ENCODE measurements around the gene CCDC122. TPM values are rescaled to one million over a fixed set of nuclear protein-coding genes. Genes with fewer than 3 reads are reported as not detected.
"Not testable (repeated sequence)": the region's sequence is repeated elsewhere in the genome, so short reads cannot be mapped to it uniquely, and the experiment has no call there.

Gene CCDC122
- total RNA-seq, 1 donor from 2014 or later: 4.8 TPM

DNA sequence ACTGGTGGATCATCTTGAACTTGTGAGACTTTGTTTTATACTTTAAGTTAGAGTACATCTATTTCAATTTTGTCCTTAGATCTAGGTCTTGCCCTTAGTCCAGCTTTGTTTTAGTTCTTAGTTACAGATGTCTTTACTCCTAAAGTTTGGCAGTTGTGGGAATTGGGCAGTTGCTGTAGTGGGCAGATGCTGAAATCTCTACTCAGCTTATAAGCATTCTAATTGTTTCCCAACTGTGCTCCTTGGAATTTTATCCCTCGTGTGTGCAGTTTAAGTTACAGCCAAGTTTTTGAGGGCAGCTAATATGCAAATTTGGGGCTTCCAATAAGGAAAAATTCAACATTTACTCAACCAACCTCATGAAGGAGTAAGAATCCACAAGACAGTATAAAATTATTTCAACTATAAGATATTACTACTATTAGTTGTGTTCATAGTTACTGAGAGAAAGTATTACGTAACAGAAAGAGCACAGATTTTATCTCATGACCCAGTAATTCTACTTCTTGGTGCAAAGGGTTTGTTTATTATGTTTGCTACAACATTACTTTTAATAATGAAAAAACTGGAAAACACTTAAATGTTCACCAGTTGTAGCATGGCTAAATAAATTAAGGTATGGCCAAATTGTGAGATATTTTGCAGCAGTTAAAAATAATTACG is 32.9 kb downstream of the CCDC122 start:
- TF ChIP-seq, protein P1, sequence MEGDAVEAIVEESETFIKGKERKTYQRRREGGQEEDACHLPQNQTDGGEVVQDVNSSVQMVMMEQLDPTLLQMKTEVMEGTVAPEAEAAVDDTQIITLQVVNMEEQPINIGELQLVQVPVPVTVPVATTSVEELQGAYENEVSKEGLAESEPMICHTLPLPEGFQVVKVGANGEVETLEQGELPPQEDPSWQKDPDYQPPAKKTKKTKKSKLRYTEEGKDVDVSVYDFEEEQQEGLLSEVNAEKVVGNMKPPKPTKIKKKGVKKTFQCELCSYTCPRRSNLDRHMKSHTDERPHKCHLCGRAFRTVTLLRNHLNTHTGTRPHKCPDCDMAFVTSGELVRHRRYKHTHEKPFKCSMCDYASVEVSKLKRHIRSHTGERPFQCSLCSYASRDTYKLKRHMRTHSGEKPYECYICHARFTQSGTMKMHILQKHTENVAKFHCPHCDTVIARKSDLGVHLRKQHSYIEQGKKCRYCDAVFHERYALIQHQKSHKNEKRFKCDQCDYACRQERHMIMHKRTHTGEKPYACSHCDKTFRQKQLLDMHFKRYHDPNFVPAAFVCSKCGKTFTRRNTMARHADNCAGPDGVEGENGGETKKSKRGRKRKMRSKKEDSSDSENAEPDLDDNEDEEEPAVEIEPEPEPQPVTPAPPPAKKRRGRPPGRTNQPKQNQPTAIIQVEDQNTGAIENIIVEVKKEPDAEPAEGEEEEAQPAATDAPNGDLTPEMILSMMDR (conservative IDR thresholded peaks at IDR 0.05): no peak
- H3K4me1 Mint-ChIP-seq: peaks cover 4% of the 10 kb centered on the region
- H3K27me3 Mint-ChIP-seq (ENCODE audit: low read depth): no peaks in the 10 kb centered on the region
- H3K4me3 Mint-ChIP-seq: no peak overlapping the region
- no peak for DNase-seq (ENCODE audit: low read depth, low spot score)
- H3K36me3 Mint-ChIP-seq (ENCODE audit: low read depth): peaks cover 31% of the 10 kb centered on the region
- no peak overlapping the region for H3K27ac Mint-ChIP-seq (ENCODE audit: unreplicated experiment)
- H3K9me3 Mint-ChIP-seq: peaks cover 17% of the 10 kb centered on the region

DNA sequence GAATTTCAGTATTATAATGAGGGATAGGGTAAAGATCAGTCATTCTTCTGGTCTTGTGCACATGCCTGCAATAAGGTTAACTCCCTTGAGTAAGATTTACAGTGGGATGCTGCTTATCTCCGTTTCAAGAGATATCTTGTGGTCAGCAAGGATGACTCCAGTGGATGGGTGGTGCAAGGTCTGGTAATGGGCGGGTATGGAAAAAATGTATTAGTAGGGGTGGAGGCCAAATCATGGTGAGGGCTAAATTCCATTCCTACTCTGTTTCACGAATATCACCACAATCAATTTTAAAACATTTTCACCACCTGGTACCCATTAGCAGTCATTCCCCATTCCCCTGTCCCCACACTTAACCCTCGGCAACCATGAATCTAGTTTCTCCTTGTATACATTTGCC is 40.6 kb downstream of the CCDC122 start:
- no peak for DNase-seq (ENCODE audit: low read depth, low spot score)
- Mint-ChIP-seq H3K27me3 (ENCODE audit: low read depth) (no peaks in the 10 kb centered on the region), H3K27ac (ENCODE audit: unreplicated experiment) (no peak overlapping the region), H3K9me3 (peaks cover 2% of the 10 kb centered on the region), H3K4me1 (no peaks in the 10 kb centered on the region), H3K4me3 (no peak overlapping the region), H3K36me3 (ENCODE audit: low read depth) (peaks cover 6% of the 10 kb centered on the region)
- TF ChIP-seq, protein P1 (conservative IDR thresholded peaks at IDR 0.05): no peak

DNA sequence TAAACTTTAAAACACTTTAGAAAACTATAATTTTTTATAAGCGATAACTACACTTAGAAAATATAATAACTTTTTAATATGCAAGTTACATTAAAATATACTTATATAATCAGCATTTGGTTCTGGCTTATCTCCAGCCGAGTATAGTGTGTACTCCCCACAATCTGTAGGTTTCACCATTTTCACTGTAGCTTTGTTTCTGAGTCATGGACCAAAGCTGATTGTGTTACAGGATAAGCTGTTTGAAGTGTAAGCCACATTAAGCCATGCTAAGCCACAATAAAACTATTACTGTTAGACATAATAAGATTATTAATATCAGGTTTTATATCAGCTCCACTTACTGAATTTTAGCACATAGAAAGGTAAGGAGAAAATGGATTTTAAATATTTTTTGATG is 43.8 kb downstream of the CCDC122 start:
- no peak for DNase-seq (ENCODE audit: low read depth, low spot score)

DNA sequence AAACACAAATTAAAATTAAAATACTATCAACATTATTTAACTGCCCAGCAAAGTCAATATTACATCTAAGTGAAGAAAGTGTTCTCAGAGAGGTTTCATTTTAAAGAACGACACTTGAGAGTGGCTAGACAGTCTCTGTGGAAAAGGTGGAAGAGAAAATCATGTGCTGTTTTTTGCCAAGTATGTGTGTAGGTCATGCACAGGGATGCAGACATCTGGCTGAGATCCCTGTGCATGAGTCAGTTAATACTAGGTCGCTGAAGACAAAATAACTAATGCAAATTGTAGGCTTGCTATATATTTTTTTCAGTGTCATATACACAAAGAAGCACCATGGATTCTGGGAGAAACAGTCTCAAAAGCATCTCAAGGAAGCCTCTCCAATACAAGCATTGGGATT is 48.5 kb downstream of the CCDC122 start:
- Mint-ChIP-seq H3K27ac (ENCODE audit: unreplicated experiment) (no peak overlapping the region), H3K27me3 (ENCODE audit: low read depth) (no peaks in the 10 kb centered on the region)

More for the DNA sequence above, 43.8 kb downstream of the CCDC122 start:
- Mint-ChIP-seq H3K36me3 (ENCODE audit: low read depth) (no peaks in the 10 kb centered on the region), H3K27me3 (ENCODE audit: low read depth) (no peaks in the 10 kb centered on the region), H3K27ac (ENCODE audit: unreplicated experiment) (no peak overlapping the region), H3K4me1 (no peaks in the 10 kb centered on the region), H3K4me3 (no peak overlapping the region), H3K9me3 (no peaks in the 10 kb centered on the region)
- TF ChIP-seq, protein P1 (conservative IDR thresholded peaks at IDR 0.05): no peak

DNA sequence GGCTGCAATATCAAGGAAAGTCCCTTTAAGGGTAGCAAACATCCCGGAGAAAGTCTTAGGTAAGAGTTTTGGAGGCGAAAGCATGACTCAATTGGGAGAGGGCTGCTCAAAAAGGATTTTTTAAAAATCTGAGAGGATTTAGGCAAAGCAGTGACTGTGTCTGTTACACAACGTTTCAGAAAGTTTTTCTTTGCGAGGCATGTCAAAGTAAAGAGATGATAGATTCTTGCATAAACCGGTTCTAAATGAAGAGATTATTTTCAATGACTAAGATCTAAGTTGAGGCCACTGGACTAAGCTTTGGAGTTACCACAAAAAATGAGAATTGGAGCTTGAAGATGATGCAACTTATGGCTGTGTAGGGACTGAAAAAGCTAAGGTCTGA is 49.1 kb downstream of the CCDC122 start:
- no peak overlapping the region for H3K27ac Mint-ChIP-seq (ENCODE audit: unreplicated experiment)

More for the DNA sequence above, 48.5 kb downstream of the CCDC122 start:
- TF ChIP-seq, protein P1 (conservative IDR thresholded peaks at IDR 0.05): no peak
- DNase-seq (ENCODE audit: low read depth, low spot score): no peak
- Mint-ChIP-seq H3K4me1 (no peaks in the 10 kb centered on the region), H3K9me3 (no peaks in the 10 kb centered on the region), H3K4me3 (no peak overlapping the region), H3K36me3 (ENCODE audit: low read depth) (no peaks in the 10 kb centered on the region)

DNA sequence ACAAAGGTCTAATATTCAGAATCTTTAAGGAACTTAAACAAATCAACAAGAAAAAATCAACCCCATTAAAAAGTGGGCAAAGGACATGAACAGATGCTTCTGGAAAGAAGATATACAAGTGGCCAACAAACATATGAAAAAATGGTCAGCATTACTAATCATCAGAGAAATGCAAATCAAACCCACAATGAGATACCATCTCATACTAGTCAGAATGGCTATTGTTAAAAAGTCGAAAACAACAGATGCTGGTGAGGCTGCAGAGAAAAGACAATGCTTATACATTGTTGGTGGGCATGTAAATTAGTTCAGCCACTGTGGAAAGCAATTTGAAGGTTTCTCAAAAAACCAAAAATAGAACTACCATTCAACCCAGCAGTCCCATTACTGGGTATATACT is 54.9 kb downstream of the CCDC122 start:
- H3K27me3 Mint-ChIP-seq (ENCODE audit: low read depth); H3K4me3 Mint-ChIP-seq; H3K4me1 Mint-ChIP-seq; H3K36me3 Mint-ChIP-seq (ENCODE audit: low read depth); H3K9me3 Mint-ChIP-seq; DNase-seq (ENCODE audit: low read depth, low spot score); H3K27ac Mint-ChIP-seq (ENCODE audit: unreplicated experiment): not testable (repeated sequence)

More for the DNA sequence above, 49.1 kb downstream of the CCDC122 start:
- no peak overlapping the region for H3K4me3 Mint-ChIP-seq
- H3K4me1 Mint-ChIP-seq: no peaks in the 10 kb centered on the region
- no peak for DNase-seq (ENCODE audit: low read depth, low spot score)
- TF ChIP-seq, protein P1 (conservative IDR thresholded peaks at IDR 0.05): no peak
- no peaks in the 10 kb centered on the region for H3K36me3 Mint-ChIP-seq (ENCODE audit: low read depth)
- H3K9me3 Mint-ChIP-seq: no peaks in the 10 kb centered on the region
- H3K27me3 Mint-ChIP-seq (ENCODE audit: low read depth): no peaks in the 10 kb centered on the region

Data from neural crest cell (in vitro differentiated cells).